PFSK-1 (cell line): ENCODE measurements around the gene CAMSAP1. TPM values are rescaled to one million over a fixed set of nuclear protein-coding genes. Genes with fewer than 3 reads are reported as not detected.

ENCODE experiments used
- FOXP2 ChIP-seq: optimal IDR thresholded peaks from 2 replicates; pipeline ENCODE3; 2011; ENCODE audit warnings: borderline replicate concordance, control low read depth, inconsistent platforms; ENCODE audit not compliant: insufficient read depth; ENCODE audit errors: extremely low read length, extremely low read depth
- POLR2AphosphoS5 ChIP-seq: IDR thresholded peaks from 2 replicates; pipeline ENCODE4 v1.6.1; 2012; ENCODE audit warnings: low read depth, mild to moderate bottlenecking, control low read depth, low read length, moderate library complexity
- REST ChIP-seq, 2 experiments: IDR thresholded peaks; 2 replicates each; pipeline versions ENCODE4 v1.6.1 to v1.8.0; 2011 to 2012; ENCODE audit warnings: low read depth in 2 of 2, low read length in 2 of 2, control low read depth in 1 of 2, inconsistent platforms in 1 of 2, mild to moderate bottlenecking in 1 of 2, moderate library complexity in 1 of 2; ENCODE audit not compliant: insufficient read depth in 1 of 2
- SIN3A ChIP-seq: IDR thresholded peaks from 2 replicates; pipeline ENCODE4 v1.6.1; 2012; ENCODE audit warnings: mild to moderate bottlenecking, low read length, moderate library complexity, borderline replicate concordance; ENCODE audit not compliant: insufficient read depth
- TAF1 ChIP-seq: IDR thresholded peaks from 2 replicates; pipeline ENCODE4 v1.6.1; 2012; ENCODE audit warnings: low read length, control low read depth, borderline replicate concordance; ENCODE audit not compliant: insufficient read depth
- polyA plus RNA-seq: library from polyadenylated mRNA; unstranded; fragments of >200 nt; gene quantifications from one replicate; pipeline ENCODE4 v1.2.1, GENCODE V29; 2012; ENCODE audit warnings: low read depth, missing spikeins; ENCODE audit not compliant: insufficient read length

CAMSAP1 gene
- polyA plus RNA-seq: 48.9 TPM

DNA sequence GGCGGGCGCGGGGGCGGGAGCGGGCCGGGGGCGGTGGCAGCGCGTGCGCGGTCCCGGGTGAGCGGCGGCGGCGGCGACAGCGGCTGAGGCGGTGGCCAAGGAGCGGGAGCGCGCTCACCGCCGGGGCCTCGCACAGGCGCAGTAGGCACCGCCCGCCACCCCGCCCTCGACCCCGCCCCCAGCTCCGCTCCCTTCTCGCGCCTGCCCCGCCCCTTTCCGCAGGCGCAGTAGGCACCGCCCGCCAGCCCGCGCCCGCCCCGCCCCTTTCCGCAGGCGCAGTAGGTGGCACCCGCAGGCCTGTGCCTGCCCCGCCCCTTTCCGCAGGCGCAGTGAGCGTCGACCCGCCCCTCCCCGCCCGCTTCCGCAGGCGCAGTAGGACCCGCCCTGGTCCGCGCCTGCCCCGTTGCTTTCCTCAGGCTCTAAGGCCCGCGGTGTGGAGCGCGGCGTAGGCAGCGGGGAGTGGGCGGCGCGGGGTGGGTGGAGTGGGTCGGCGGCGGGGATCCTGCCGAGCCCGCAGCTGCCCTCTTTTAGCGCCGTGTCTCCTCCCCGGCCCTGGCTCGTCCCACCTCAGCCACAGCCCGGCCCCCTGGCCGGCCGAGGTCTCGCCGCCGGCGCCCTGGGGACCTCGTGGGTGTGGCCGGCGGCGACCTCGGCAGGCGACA lies at the start of gene CAMSAP1:
TSS of gene CAMSAP1 (minus strand) at position 116 of the 662 bp plus-strand sequence. CDS start 387 bp downstream, outside the sequence.
- peak; percentile 10 for TF ChIP-seq FOXP2
- no peak for TF ChIP-seq SIN3A
- TF ChIP-seq POLR2AphosphoS5: peak; percentile 80
- TF ChIP-seq TAF1: 0 out of 2 replicates have a peak, but pooled peaks have one; percentile 27
- no peak for TF ChIP-seq REST (IDR thresholded peaks at IDR 0.05; ENCODE audit: insufficient read depth in 1 of 2, low read depth in 2 of 2, low read length in 2 of 2)

- TF ChIP-seq FOXP2: no peak
- no peak for TF ChIP-seq TAF1
- no peak for TF ChIP-seq POLR2AphosphoS5
- no peak for TF ChIP-seq SIN3A
- TF ChIP-seq REST (IDR thresholded peaks at IDR 0.05; ENCODE audit: insufficient read depth in 1 of 2, low read depth in 2 of 2, low read length in 2 of 2): no peak
These were observed 49.4 kb upstream of the CAMSAP1 start for GRCh38 chr9:135956802-135957174.

GRCh38 chr9:135955934-135956801 lies 48.8 kb upstream of the CAMSAP1 start:
- TF ChIP-seq POLR2AphosphoS5 (no peak), TAF1 (no peak), REST (IDR thresholded peaks at IDR 0.05; ENCODE audit: insufficient read depth in 1 of 2, low read depth in 2 of 2, low read length in 2 of 2) (no peak), SIN3A (no peak), FOXP2 (no peak)

- TF ChIP-seq TAF1 (no peak), POLR2AphosphoS5 (no peak), SIN3A (no peak), FOXP2 (no peak), REST (IDR thresholded peaks at IDR 0.05; ENCODE audit: insufficient read depth in 1 of 2, low read depth in 2 of 2, low read length in 2 of 2) (no peak)
These were observed 45.4 kb upstream of the CAMSAP1 start for GRCh38 chr9:135952664-135953206.
